OCI-M2 (cell line): ENCODE results near the gene PSME3.
"Not testable (repeated sequence)": the region's sequence is repeated elsewhere in the genome, so short reads cannot be mapped to it uniquely, and the experiment has no call there.

Experiments
- DNase-seq: peaks from one replicate; lab custom pipeline; 2025; ENCODE audit not compliant: unreplicated experiment; lab: John Stamatoyannopoulos, UW

Gene PSME3

GRCh38 chr17:42877037-42877436 lies 43.8 kb downstream of the PSME3 start:
- DNase-seq: no peak

- DNase-seq: no peak
These were observed 45.1 kb downstream of the PSME3 start for GRCh38 chr17:42878123-42878880.

DNA sequence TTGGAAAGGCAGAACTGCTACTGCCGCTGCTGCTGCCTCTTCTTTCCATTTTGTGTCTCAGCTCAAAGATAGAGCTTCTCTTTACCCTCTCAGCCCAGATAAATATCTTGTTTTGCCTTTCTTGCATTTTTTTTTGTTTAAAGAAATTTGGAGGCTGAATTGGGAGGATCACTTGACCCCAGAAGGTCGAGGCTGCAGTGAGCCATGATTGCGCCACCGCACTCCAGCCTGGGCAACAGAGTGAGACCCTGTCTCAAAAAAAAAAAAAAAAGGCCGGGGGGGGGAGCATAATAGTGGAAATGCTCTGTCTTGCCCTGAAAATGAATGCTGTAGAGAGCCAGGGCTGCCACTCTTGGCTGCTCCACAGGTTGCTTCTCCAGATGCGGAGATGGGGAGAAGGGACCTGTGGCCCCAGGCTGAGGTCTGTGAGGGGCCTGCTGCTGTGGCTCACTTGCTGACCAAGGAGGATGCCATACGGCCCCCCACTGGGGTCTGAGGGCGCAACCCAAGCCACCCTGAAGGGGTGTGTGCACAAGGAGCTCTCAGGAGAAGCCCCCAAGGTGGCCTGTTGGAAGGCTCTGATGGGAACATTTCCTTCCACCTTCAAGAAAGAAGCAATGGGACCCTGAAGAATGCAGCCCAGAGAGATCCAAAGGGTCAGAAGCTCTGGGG lies 45.9 kb downstream of the PSME3 start:
- no peak for DNase-seq

DNA sequence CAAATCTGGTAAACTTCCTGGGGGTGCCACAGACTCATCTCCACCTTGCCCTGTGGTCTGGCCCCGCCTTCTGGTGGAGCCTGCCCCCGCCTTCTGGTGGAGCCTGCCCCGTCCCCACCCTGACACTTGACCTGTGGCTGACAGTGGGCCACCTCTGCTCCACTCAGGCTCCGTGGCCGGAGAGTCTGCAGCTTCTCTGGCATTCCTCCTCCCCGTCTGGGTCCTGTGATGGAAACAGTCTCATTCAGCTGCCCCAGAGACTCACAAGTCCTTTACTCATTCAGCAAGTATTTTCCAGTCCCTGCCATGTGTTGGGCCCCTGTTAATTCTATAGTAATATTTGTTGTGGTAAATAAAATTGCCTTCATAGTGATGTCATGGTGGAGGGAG lies 46.4 kb downstream of the PSME3 start:
- DNase-seq: no peak

GRCh38 chr17:42880776-42881310 lies 47.6 kb downstream of the PSME3 start:
- no peak for DNase-seq

DNA sequence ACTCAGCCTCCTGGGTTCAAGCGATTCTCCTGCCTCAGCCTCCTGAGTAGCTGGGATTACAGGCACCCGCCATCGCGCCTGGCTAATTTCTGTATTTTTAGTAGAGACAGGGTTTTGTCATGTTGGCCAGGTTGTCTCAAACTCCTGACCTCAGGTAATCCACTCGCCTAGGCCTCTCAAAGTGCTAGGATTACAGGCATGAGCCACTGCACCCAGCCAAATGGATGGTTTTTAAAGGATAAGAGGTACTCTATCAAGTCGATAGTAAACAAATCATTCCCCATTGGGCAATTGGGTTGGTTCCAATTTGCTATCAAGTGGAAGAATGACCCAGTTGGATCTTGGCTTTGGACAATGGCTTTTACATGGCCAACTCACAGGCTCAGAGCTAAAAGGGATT lies 48.5 kb downstream of the PSME3 start:
- not testable (repeated sequence) for DNase-seq

GRCh38 chr17:42882166-42882565 lies 49.0 kb downstream of the PSME3 start:
- no peak for DNase-seq

DNA sequence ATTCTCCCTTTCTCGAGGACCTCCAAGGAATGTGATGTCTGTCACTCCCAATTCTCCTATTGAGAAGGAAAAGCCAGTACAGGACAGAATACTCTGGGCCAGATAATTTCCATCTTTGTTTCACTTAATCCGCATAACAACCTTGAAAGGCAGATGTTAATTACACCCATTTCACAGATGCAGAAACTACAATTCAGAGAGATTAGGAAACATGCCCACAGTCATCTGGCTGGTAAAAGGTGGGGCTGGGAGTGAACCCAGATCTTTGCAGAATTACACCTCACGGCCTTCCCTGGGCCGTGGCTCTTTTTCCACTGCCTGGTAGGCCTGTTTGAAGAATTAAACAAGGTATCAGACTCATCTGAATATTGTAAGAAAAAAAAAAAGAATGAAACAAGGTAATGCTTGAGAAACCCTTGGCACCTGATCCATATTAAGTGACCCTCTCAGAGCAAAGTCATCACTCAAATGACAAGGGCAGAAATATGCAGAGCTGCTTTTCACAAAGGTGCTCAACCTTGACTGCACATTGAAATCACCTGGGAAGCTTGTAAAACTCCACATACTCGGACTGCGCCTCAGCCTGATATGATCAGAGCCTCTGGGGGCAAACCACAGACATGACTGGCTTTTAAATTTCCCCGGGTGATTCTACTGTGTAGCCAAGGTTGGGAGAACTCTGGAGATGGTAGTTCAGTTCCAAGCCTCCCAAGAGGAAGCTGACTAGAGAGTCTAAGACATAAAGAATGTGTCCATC lies 50.8 kb downstream of the PSME3 start:
- no peak for DNase-seq

- not testable (repeated sequence) for DNase-seq
These were observed 52.6 kb downstream of the PSME3 start for GRCh38 chr17:42885806-42886205.

DNA sequence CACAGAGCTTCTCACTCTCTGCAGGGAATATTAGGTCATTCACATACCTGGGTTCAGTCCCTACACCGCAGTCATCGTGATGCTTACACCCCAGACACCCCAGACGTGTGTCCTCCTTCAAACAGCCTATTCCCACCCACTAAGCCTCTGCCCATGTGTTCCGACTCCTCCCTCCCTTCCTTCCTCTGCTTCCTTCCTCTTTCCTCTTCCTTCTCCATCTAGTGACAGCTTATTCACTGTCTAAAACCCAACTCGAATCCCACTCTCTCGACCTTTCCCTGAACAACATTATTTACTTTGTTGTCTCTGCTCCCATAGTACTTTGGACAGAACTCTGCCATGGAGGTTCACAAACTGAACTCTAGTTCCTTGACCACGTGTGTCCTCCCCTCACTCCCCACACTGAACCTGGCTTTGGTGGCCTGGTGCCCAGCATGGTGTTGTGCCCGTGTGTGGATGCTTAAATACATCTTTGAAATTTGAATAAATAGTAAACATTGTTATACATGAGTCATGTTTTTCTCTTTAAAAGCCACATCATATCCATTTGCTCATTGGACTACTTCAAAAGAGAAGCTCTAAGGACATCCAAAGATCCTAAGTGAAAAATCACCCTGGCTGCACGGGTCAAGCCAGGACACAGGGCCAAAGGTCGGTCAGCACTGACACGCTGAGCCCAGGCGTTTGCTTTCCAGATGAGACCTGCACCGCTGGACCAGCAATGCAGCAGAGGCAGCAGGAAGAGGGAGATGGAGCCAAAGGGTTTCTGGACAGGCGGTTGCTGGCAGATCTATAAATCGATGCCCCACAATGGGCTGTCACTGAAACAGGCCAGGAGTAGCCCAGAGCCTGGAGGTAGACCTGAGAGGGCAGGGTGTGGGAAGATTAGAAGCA lies 53.3 kb downstream of the PSME3 start:
- DNase-seq: no peak

DNA sequence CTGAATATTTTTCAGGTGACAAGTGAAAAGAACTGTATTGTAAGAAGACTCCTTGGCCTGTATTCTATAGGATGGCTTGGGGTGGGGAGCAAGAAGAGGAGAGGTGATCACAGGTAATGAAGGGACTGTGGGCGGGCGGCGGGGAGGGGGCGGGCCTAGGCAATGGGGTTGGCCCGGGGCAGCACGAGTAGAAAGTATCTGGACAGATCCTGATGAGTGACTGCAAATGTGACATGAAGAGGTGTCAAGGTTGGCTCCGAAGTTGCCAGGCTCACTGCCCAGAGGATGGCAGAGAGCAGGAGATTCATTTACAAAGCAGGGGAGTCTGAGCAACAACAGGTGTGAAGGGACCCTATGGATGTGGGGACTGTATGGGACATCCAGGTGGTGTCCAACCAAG lies 56.6 kb downstream of the PSME3 start:
- no peak for DNase-seq

DNA sequence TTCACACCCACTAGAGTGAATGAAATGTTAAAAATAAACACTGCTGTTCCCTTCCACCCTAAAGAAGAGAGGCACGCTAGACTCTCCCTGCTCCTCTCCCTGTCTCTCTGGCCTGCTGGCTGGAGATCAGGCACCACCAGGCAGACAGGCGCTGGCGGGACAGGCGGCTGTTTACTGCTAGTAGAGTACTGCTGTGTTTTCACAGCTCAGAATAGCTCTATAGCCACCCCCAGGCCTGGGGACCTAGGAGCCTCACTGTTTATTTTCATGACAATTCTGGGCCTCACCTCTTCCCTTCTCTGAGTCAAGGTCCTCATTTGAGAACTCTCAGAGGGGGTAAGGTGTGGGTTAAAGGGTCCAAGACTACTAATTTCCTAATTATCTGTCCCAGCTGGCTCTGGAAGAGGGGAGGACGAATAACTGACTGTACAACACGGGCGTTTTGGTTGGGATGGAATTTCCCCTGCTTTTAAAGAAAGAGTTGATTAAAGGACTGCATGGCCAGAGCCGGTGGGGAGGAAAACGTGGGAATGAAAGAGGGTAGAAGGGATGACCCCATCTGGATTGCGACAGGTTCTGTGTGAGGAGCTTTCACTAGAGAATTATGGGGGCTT lies 58.4 kb downstream of the PSME3 start:
- DNase-seq: no peak

DNA sequence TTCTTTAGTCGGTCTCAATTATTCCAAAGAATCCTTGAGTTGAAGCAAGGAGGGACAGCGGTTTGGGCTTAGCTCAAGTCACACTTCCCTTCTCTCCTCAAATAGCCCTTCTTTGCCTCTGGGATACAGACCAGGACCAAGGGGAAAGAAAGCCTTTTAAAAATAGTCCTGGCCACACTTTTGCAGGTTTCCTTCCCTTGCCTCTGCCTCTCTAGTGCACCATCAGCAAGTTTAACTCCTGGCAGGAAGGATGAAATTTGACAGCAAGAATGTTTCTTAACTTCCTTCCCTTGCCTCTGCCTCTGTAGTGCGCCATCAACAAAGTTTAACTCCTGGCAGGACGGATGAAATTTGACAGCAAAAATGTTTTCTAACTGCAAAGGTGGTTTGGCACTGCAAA lies 60.2 kb downstream of the PSME3 start:
- no peak for DNase-seq
